GM18505 (cell line): ENCODE results near the gene GAST.

Experiments
- ATAC-seq: cut with Tn5 transposase; IDR thresholded peaks from one replicate; pipeline ENCODE4 v1.9.1; 2021; ENCODE audit not compliant: unreplicated experiment
- POLR2A ChIP-seq: IDR thresholded peaks from 4 replicates; pipeline ENCODE4 v1.6.1; 2011; ENCODE audit warnings: borderline replicate concordance; ENCODE audit not compliant: insufficient read depth, insufficient read length; ENCODE audit errors: extremely low read depth

The GAST gene

GRCh38 chr17:41762841-41763240 lies 50.7 kb downstream of the GAST start:
- TF ChIP-seq POLR2A, result no peak
- no peak for ATAC-seq

- no peak for ATAC-seq
- no peak for TF ChIP-seq POLR2A
Measured at GRCh38 chr17:41763327-41763726, 51.2 kb downstream of the GAST start.
